HG03175 (cell line): Measurements from ENCODE around the gene RALGAPB.
"Not testable (repeated sequence)": the region's sequence is repeated elsewhere in the genome, so short reads cannot be mapped to it uniquely, and the experiment has no call there.

ENCODE experiments used
- ATAC-seq: cut with Tn5 transposase; IDR thresholded peaks from one replicate; pipeline ENCODE4 v1.9.1; 2021; ENCODE audit warnings: mild to moderate bottlenecking, moderate library complexity; ENCODE audit not compliant: unreplicated experiment

Gene RALGAPB

DNA sequence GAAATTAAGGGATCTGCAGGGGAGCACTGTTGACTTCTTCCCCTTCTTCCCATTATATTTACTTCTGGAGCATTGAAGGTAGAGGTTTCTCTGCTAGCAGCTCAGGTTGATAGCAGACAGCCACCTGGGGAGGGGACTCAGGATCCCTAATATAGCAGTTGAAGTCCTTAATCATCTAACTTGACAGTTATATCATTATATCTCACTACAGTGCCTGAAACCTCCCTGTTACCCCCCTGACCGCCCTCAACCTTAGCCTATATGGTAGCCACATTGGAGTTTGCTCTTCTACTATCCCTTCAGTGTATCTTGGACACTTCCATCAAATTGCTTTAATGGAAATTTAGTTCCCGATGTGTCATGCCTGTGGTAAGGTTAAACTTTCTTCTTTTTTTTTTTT is 7.0 kb downstream of the RALGAPB start:
- ATAC-seq = no peak

DNA sequence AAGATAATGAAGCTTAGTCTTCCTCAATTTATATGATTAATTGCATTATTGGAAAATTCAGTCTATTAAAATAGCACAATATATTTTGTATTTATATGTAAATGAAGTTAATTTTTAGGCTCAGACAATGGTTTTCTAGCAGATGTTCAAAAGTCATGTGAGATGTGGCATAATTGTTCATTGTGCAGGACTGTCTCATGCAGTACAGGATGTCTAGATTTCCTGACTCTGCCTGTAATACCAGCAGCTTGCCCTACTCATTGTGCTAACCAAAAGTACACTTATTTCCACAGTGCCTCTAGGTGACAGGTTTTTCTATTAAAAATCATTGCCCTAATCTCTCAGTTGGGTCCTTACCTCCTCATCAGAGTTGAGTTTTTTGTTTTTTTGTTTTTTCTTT is 12.4 kb downstream of the RALGAPB start:
- no peak for ATAC-seq

DNA sequence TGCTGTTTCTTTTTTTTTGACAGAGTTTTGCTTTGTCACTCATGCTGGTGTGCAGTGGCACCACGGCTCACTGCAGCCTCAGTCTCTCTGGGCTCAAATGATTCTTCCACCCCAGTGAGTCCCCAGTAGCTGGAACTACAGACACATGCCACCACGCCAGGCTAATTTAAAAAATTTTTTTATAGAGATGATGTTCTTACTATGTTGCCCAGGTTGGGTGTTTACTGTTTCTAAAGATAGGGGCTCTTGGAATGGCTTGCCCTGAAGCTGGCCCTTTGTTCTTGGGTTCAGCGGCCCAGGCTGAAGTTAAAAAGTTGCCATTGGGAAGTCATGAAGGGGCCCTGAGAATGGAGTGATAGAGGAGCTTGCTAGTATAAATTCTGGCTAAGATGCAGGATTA is 16.5 kb downstream of the RALGAPB start:
- no peak for ATAC-seq

DNA sequence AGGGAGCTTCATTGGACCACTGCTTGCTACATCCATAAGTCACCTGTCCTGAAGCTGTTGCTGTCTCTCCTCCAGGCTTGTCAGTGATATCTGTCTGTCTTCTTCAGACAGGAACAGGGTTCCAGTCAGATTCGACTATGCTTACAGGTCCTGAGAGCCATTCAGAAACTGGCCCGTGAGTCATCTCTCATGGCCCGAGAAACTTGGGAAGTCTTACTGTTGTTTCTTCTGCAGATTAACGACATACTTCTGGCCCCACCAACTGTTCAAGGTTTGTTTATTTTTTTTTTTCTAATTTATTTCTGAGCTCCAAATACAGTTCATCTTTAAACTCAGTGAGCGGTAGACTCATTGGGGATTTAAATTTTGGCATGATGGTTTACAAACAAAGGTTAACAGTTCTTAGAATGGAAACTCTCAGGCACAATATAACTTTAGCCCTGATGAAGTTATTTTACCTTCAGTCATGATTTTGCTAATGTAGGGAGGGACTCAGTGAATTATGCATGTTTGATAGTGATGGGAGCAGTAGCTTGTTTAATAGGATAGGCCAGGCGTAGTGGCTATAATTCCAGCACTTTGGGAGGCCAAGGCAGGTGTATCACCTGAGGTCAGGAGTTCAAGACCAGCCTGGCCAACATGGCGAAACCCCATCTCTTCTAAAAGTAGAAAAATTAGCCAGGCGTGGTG is 24.7 kb downstream of the RALGAPB start:
- no peak for ATAC-seq

DNA sequence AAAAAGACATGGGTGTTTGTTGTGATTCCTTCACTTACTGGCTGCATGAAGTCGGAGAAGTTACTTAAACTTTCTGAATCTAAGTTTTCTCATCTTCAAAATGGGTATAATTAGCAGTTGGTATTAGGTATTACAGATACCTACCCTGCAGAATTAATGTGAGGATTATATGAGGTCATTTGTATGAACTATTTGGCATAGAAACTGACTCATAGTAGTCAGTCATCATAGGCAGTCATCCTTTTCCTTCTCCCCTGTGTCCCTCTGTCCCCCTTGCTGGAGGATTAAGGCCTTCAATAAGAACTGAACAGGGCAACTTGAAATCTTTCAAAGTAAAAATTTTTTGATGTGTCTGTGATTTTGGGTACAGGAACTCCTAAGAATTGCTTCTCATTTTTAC is 26.3 kb downstream of the RALGAPB start:
- ATAC-seq = no peak

DNA sequence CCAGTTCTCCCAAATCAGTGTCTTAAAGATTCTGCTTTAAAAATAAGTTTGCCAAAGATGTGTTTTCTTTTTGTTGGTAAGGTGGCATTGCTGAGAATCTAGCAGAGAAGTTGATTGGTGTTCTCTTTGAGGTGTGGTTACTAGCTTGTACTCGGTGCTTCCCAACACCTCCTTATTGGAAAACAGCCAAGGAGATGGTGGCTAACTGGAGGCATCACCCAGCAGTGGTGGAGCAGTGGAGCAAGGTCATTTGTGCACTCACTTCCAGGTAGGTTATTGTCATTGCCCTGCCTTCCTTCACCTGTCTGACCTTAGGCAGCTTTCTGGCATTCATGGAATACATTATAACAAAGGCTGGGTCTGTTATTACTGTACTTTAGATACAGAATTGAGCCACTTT is 26.7 kb downstream of the RALGAPB start:
- no peak for ATAC-seq

- ATAC-seq = no peak
These were observed 29.3 kb downstream of the RALGAPB start for GRCh38 chr20:38501858-38502436.

DNA sequence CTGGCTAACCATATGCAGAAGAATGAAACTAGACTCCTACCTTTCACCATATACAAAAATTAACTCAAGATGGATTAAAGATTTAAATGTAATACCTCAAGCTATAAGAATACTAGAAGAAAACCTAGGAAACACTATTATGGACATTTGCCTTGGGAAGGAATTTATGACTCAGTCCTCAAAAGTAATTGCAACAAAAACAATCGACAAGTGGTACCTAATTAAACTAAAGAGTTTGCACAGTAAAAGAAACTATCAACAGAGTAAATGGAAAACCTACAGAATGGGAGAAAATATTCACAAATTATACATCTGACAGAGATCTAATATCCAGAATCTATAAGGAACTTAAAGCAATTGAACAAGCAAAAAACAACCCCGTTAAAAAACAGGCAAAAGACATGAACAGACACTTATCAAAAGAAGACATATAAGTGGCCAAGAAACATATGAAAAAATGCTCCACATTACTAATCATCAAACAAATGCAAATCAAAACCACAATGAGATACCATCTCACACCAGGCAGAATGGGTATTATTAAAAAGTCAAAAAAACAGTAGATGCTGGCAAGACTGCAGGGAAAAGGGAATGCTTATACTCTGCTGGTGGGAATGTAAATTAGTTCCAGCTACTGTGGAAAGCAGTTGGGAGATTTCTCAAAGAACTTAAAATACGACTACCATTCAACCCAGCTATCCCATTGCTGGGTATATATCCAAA is 31.9 kb downstream of the RALGAPB start:
- ATAC-seq = no peak

GRCh38 chr20:38505091-38505455 is 32.4 kb downstream of the RALGAPB start:
- ATAC-seq = no peak

DNA sequence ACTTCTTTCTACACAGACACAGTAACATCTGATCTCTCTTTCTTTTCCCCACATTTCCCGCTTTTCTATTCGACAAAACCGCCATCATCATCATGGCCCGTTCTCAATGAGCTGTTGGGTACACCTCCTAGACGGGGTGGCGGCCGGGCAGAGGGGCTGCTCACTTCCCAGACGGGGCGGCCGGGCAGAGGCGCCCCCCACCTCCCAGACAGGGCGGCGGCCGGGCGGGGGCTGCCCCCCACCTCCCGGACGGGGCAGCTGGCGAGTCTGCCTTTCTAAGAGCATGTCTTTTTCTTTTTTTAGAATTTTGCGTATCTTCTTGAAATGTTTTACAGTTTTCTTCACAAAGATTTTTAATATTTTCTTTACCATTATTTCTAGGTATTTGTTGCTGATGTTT is 39.1 kb downstream of the RALGAPB start:
- not testable (repeated sequence) for ATAC-seq

- ATAC-seq = no peak
These were observed 41.5 kb downstream of the RALGAPB start for GRCh38 chr20:38514185-38514584.

DNA sequence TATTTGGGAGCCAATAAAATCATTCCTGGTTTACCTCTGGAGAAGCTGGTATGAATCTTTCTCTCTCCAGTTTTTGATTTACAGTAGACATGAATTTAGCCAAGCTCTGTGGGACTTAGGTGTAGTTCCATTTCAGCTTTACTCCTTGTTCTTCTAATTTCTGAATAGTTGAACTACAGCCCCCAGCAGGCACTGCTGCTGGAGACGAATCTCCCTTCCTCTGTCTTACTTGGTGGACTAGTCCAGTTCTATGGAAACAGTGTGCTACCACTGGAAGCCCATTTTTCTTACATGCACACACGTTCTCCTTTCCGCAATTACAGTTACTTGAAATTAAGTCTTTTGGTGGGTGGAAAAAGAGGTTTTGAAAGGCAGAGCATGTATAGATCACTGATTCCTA is 42.3 kb downstream of the RALGAPB start:
- ATAC-seq = no peak

DNA sequence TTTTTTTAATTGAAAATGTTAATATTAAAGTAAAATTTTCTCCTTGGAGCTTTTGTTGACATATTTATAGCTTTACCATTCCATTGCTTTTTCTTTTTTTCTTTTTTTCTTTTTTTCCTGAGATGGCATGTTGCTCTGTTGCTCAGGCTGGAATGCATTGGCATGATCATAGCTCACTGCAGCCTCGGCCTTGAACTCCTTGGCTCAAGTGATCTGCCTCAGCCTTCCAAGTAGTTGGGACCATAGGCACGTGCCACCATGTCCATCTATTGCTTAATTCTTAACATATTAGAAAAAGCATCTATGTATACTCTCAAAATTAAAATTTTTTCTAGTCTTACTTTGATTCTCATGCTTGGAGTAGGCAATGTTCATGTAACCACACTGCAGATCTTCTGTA is 43.0 kb downstream of the RALGAPB start:
- no peak for ATAC-seq

- ATAC-seq = no peak
These were observed 46.8 kb downstream of the RALGAPB start for GRCh38 chr20:38519426-38519825.

DNA sequence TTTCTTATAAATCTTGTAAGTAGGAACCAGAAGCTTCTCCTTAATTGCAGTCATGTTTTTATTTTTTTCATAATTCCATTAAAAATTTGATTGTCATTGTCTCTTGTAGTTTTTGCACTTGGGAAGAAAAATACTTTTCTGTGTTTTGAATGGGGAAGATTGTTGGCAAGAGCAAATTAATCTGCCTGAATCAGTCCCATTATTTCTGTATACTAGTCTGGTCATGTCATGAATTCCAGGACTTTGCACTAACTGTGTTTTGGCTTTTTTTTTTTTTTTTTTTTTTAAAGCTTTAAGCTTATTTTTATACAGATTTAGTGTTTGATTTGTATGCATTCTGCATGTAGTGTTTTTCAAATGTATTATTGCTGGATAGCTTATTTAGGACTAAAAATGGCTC is 47.6 kb downstream of the RALGAPB start:
- ATAC-seq = no peak

DNA sequence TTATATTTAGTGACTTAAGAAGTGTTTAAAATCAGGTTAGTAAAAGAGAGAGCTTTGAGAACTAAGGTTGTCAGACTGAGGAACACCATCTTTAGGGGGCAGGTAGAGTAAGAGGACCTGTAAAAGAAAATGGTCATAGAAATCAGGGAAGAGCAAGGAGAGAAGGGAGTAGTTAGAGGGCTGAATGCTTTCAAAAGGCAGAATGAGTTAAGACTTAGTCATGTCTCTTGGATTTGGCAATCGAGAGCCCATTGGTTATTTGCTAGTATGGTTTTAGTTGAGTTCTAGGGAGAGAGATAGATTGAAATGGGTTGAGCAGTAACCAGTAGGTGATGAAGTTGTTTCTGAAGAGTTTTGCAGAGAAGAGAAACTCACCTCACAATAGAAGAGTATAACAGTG is 51.1 kb downstream of the RALGAPB start:
- ATAC-seq = no peak

GRCh38 chr20:38528167-38528566 is 55.5 kb downstream of the RALGAPB start:
- ATAC-seq = no peak

DNA sequence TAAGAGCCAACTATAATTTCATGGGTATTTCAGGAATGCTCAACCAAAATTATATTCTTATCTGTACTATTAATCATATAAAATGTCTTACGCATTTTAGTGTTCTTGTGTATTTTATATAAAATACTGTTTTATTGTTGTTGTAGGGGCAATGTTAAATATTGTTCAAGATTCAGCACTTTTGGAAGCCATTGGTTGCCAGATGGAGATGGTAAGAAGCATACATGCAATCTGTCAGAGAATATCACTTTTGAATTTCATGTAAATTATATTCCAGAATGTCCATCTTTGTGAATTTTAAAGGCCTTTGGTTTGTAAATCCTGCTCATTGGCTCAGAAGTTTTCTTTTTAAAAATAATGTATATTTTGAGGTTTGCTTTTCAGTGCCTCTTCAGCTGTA is 58.4 kb downstream of the RALGAPB start:
- no peak for ATAC-seq

DNA sequence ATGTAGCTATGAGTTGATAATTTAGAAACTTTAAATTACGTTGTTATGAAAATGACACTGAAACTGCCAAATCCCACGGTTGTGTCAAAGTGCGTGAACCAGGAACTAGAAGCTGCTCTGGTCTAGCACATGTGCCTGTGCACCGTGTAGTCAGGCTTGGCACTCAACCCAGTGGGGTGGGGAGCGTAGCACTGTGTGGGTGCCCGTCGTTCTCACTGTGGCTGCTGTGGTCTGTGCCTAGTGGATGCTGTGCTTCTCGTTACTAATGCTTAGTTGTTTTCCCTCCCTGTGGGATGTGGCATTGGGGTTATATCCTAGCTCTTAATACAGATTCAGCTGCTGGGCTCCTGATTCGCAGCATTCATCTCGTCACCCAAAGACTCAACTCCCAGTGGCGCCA is 62.1 kb downstream of the RALGAPB start:
- no peak for ATAC-seq

DNA sequence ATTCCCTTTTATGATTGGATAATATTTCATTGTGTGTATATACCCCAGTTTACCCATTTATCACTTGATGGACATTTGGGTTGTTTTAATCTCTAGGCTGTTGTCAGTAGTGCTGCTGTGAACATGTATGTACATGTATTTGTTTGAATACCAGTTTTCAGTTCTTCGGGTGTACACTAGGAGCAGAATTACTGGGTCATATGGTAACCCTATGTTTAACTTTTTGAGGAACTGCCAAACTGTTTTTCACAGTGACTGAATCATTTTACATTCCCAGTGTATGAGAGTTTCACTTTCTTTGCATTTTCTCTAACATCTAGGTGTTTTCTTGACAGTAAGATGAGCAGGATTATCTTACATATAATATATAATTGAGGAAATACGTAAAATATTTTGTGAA is 63.7 kb downstream of the RALGAPB start:
- no peak for ATAC-seq

- no peak for ATAC-seq
These were observed 64.5 kb downstream of the RALGAPB start for GRCh38 chr20:38537176-38537575.

GRCh38 chr20:38538789-38539188 is 66.1 kb downstream of the RALGAPB start:
- ATAC-seq = no peak
